ENCODE data around the gene HLCS.

- TF ChIP-seq POLR2A (IDR thresholded peaks at IDR 0.05; ENCODE audit: control extremely low read depth in 1 of 2, low read depth in 2 of 2, low read length in 2 of 2) (no peak), CTCF (IDR thresholded peaks at IDR 0.05; ENCODE audit: control extremely low read depth in 1 of 3, insufficient read depth in 1 of 3, low read depth in 1 of 3, low read length in 3 of 3) (no peak), USF2 (IDR thresholded peaks at IDR 0.05; ENCODE audit: low read length) (no peak), EZH2 (IDR thresholded peaks at IDR 0.05; ENCODE audit: low read depth, low read length, severe bottlenecking) (no peak)
These were observed 185.6 kb downstream of the HLCS start for GRCh38 chr21:36780861-36781260.

Measured in H1 (cell line).